HUES48 (cell line): ENCODE measurements around the gene MYADM.
"Not testable (repeated sequence)": the region's sequence is repeated elsewhere in the genome, so short reads cannot be mapped to it uniquely, and the experiment has no call there.

Source experiments
- H3K27ac ChIP-seq: one replicate; pipeline ENCODE4 v1.7.0; 2013; ENCODE audit warnings: low read depth, low read length, inconsistent platforms
- H3K27me3 ChIP-seq: 2 replicates; pipeline ENCODE4 v1.6.1; 2013; ENCODE audit warnings: mild to moderate bottlenecking, low read length; ENCODE audit not compliant: control insufficient read depth, insufficient read depth
- H3K36me3 ChIP-seq: 2 replicates; pipeline ENCODE4 v1.6.1; 2013; ENCODE audit warnings: low read length; ENCODE audit not compliant: control insufficient read depth, insufficient read depth
- H3K4me1 ChIP-seq: 2 replicates; pipeline ENCODE4 v1.6.1; 2013; ENCODE audit warnings: mild to moderate bottlenecking, low read length; ENCODE audit not compliant: control insufficient read depth, insufficient read depth
- H3K4me3 ChIP-seq: 2 replicates; pipeline ENCODE4 v1.5.1; 2013; ENCODE audit warnings: mild to moderate bottlenecking, low read depth, low read length
- H3K9ac ChIP-seq: 2 replicates; pipeline ENCODE4 v1.6.1; 2013; ENCODE audit warnings: mild to moderate bottlenecking, low read depth, low read length, moderate library complexity
- H3K9me3 ChIP-seq: 2 replicates; pipeline ENCODE4 v1.6.1; 2013; ENCODE audit warnings: low read length; ENCODE audit not compliant: control insufficient read depth, insufficient read depth

Gene MYADM, protein sequence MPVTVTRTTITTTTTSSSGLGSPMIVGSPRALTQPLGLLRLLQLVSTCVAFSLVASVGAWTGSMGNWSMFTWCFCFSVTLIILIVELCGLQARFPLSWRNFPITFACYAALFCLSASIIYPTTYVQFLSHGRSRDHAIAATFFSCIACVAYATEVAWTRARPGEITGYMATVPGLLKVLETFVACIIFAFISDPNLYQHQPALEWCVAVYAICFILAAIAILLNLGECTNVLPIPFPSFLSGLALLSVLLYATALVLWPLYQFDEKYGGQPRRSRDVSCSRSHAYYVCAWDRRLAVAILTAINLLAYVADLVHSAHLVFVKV

DNA sequence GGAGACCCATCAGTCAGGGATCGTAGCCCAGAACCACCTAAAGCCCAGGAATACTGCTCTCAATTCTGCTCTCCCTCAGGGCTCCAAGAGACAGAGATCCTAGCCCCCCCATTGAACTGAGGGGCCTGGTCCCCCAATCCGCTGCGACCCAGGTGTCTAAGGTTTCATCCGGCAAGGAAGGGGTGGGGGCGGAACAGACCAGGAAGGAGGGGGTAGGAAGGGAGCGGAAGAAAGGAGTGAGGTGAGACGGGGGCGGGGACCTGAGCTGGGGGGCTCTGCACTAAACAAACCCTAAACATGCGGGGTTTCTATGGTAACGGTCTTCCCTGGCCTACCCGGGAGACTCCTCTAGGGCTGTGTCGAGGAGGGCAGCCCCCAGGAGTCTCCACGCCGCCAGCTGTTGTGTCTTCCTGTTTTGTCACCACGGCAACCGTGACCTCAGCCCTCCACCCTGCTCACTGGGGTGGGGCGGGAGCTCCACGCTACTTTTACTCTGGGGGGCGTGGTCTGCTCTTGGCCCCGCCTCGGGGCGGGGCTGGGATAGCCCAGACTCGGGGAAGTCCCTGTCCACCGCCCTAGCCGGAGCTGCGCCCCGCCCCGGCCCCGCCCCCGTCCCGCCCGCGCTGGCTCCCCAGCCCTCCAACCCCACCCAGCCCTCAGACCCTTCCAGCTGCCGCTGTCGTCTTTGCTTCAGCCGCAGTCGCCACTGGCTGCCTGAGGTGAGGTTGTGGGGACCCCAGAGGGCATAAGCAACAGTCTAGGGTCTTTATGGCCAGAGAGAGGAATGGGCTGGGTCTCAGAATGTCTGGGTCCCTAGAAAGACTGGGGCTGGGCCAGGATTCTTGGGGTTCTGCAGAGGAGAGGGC, at the start of gene MYADM:
TSS of gene MYADM (plus strand) at position 659 of the 866 bp plus-strand sequence. CDS start 5,647 bp downstream, outside the sequence.
- no peaks in the 10 kb centered on the region for H3K9me3 ChIP-seq
- H3K9ac ChIP-seq = peak within 1 kb of the TSS; percentile 90
- H3K4me1 ChIP-seq = peaks cover 6% of the 10 kb centered on the region
- 0 out of 2 replicates have a peak, but pooled peaks cover 4% of the 10 kb centered on the region for H3K36me3 ChIP-seq
- H3K27me3 ChIP-seq = no peaks in the 10 kb centered on the region; the same call in 1 of the 2 replicates
- peak within 1 kb of the TSS; percentile 71 for H3K4me3 ChIP-seq
- H3K27ac ChIP-seq = peak within 1 kb of the TSS; percentile 97

- no peak overlapping the region for H3K9ac ChIP-seq
- no peaks in the 10 kb centered on the region for H3K27me3 ChIP-seq
- H3K9me3 ChIP-seq = no peaks in the 10 kb centered on the region
- H3K4me1 ChIP-seq = no peaks in the 10 kb centered on the region
- H3K27ac ChIP-seq = no peak overlapping the region
- H3K36me3 ChIP-seq = peaks cover 4% of the 10 kb centered on the region; the same call in 1 of the 2 replicates
- H3K4me3 ChIP-seq = no peak overlapping the region
Observed at GRCh38 chr19:53818756-53819155, 48.9 kb upstream of the MYADM start.

DNA sequence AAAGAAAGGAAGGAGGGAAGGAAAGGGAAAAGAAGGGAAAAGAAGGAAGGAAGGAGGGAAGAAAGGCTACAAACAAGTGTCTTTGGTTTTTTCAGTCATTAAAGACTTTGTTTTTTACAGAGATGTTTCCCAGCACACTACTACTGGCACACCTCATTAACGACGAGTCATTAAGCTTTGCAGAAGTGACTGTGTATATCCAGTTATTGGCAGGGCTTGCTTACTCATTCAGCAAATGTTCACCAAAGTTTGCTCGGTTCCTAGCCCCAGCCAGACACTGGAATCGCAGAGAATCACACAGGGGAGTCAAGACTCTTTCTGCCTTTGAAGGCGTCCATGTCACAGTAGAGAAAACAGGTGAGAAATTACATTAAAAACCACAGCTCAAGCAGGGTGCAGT, 47.8 kb upstream of the MYADM start:
- Histone ChIP-seq H3K27ac (no peak overlapping the region), H3K27me3 (no peaks in the 10 kb centered on the region), H3K4me1 (peaks cover 3% of the 10 kb centered on the region; the same call in 1 of the 2 replicates), H3K4me3 (no peak overlapping the region), H3K9ac (no peak overlapping the region), H3K36me3 (no peaks in the 10 kb centered on the region), H3K9me3 (no peaks in the 10 kb centered on the region)

DNA sequence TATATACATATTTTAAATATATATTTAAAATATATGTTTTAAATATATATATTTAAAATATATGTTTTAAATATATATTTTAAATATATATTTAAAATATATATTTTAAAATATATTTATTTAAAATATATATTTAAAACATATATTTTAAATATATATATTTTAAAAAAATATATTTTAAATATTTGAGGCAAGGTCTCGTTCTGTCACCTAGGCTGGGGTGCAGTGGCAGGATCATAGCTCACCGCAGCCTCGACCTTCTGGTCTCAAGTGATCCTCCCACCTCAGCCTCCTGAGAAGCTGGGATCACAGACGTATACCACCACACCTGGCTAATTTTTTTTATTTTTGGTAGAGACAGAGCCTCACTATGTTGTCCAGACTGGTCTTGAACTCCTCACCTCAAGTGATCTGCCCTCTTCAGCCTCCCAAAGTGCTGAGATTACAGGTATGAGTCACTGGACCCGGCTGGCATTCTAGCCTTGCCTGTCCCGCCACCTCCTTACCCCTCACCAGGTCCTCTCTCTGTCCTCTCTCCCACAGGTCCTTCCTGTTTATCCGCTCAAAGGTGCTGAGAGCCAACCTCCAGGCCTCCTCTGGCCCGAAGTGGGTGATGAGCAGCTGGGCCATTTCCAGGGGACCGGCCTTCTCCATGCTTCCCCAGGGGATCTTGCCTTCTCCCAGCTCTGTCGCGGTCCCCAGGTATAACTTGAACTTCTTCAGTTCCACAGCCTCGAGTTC, 44.1 kb upstream of the MYADM start:
- no peaks in the 10 kb centered on the region for H3K36me3 ChIP-seq
- H3K4me3 ChIP-seq = no peak overlapping the region
- H3K9me3 ChIP-seq = no peaks in the 10 kb centered on the region
- H3K9ac ChIP-seq = no peak overlapping the region
- H3K27ac ChIP-seq = no peak overlapping the region
- H3K27me3 ChIP-seq = no peaks in the 10 kb centered on the region
- H3K4me1 ChIP-seq = peaks cover 4% of the 10 kb centered on the region; the same call in 1 of the 2 replicates

DNA sequence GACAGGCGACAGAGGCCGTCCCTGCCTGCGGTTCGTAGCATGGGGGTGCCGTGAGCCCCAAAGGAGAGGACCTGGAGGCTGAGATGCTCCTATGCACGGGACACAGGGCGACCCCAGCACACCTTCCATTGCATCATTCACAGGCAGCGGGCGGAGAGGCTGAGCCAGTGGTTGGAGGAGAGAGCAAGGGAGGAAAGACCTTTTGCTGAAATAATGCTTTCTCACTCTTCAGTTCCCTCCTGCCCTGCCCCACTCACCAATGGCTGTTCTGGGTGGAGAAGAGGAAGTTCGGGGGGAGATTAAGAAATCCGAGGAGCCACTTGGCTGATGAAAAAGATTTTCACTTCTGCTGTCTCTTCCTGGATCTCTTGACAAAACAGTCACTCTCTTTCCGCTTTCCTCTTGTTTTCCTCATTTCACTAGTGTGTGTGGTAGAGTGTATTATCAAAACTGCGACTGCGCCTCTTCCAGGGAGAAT, 43.5 kb upstream of the MYADM start, which contains the start of gene NLRP12:
TSS of gene NLRP12 (minus strand) at position 181 of the 478 bp plus-strand sequence. CDS start at position 41, 140 bp downstream.
- Histone ChIP-seq H3K27me3 (no peaks in the 10 kb centered on the region), H3K4me1 (peaks cover 6% of the 10 kb centered on the region; the same call in 1 of the 2 replicates), H3K9me3 (no peaks in the 10 kb centered on the region), H3K27ac (no peak within 1 kb of the TSS), H3K36me3 (no peaks in the 10 kb centered on the region), H3K9ac (no peak within 1 kb of the TSS), H3K4me3 (no peak within 1 kb of the TSS)

DNA sequence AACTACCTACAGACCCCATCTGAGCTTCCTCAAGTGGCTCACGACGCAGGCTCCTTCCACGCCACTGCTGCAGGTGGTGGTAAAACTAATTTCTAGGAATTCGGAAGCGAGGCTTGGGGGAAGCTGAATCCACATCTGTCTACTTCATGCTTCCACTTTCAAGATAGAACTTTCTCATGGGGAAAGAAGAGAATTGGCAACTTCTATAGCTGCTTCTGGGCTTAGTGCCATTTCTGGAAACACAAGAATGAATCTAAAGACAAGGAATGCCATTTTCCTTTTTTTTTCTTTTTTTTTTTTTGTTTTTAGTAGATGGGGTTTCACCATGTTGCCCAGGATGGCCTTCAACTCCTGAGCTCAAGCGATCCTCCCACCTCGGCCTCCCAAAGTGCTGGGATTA, 40.8 kb upstream of the MYADM start:
- Histone ChIP-seq H3K36me3 (no peaks in the 10 kb centered on the region), H3K4me3 (no peak overlapping the region), H3K27ac (no peak overlapping the region), H3K27me3 (no peaks in the 10 kb centered on the region), H3K4me1 (peaks cover 14% of the 10 kb centered on the region), H3K9ac (0 out of 2 replicates have a peak overlapping the region, but pooled peaks have one; percentile 30), H3K9me3 (no peaks in the 10 kb centered on the region)

DNA sequence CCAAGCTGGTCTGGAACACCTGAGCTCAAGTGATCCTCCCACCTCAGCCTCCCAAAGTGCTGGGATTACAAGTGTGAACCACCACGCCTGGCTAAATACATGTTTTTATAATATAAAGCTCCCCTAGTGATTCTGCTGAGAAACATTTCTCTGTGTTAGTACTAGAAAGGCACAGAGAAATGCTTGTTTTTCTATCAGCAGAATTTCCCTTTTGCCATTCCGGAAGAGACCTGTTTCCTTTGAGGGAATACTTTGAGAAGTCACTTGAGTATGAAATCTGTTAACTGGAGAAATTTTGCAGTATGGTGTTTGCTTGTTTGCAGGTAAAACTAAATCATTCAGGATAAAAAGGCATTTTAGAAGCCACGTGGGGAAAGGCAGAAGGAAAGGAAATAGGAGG, 39.2 kb upstream of the MYADM start:
- Histone ChIP-seq H3K9ac (no peak overlapping the region), H3K4me3 (no peak overlapping the region), H3K4me1 (peaks cover 14% of the 10 kb centered on the region), H3K27me3 (no peaks in the 10 kb centered on the region), H3K27ac (no peak overlapping the region), H3K36me3 (no peaks in the 10 kb centered on the region), H3K9me3 (no peaks in the 10 kb centered on the region)

- Histone ChIP-seq H3K9ac (peak overlapping the region; percentile 86), H3K4me3 (peak overlapping the region; percentile 76)
Observed at GRCh38 chr19:53832861-53833260, 34.8 kb upstream of the MYADM start.

DNA sequence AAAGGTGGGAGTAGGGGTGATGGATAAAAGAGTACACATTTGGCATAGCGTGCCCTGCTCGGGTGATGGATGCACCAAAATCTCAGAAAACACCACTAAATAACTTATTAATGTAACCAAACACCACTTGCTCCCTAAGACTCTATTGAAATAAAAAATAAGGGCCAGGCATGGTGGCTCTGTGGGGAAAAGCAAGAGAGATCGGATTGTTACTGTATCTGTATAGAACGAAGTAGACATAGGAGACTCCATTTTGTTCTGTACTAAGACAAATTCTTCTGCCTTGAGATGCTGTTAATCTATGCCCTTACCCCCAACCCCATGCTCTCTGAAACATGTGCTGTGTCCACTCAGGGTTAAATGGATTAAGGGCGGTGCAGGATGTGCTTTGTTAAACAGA, 29.2 kb upstream of the MYADM start:
- H3K27me3 ChIP-seq, H3K9ac ChIP-seq, H3K9me3 ChIP-seq, H3K36me3 ChIP-seq, H3K4me3 ChIP-seq: not testable (repeated sequence)
- H3K27ac ChIP-seq = peak overlapping the region; percentile 64
- peaks cover 15% of the 10 kb centered on the region for H3K4me1 ChIP-seq

More at GRCh38 chr19:53832861-53833260, 34.8 kb upstream of the MYADM start:
- H3K9me3 ChIP-seq, H3K36me3 ChIP-seq, H3K27me3 ChIP-seq: not testable (repeated sequence)
- Histone ChIP-seq H3K4me1 (peaks cover 14% of the 10 kb centered on the region), H3K27ac (peak overlapping the region; percentile 55)

- H3K9me3 ChIP-seq, H3K36me3 ChIP-seq, H3K9ac ChIP-seq, H3K27me3 ChIP-seq, H3K27ac ChIP-seq, H3K4me3 ChIP-seq: not testable (repeated sequence)
- H3K4me1 ChIP-seq = peaks cover 15% of the 10 kb centered on the region
Observed at GRCh38 chr19:53840241-53840640, 27.4 kb upstream of the MYADM start.
